Fibroblast of skin of abdomen (primary cell): Measurements from ENCODE around the gene GSTM2.

ENCODE experiments used
- DNase-seq: peaks from one replicate; pipeline ENCODE4 v3.0.0-alpha.2; 2013

Gene GSTM2

DNA sequence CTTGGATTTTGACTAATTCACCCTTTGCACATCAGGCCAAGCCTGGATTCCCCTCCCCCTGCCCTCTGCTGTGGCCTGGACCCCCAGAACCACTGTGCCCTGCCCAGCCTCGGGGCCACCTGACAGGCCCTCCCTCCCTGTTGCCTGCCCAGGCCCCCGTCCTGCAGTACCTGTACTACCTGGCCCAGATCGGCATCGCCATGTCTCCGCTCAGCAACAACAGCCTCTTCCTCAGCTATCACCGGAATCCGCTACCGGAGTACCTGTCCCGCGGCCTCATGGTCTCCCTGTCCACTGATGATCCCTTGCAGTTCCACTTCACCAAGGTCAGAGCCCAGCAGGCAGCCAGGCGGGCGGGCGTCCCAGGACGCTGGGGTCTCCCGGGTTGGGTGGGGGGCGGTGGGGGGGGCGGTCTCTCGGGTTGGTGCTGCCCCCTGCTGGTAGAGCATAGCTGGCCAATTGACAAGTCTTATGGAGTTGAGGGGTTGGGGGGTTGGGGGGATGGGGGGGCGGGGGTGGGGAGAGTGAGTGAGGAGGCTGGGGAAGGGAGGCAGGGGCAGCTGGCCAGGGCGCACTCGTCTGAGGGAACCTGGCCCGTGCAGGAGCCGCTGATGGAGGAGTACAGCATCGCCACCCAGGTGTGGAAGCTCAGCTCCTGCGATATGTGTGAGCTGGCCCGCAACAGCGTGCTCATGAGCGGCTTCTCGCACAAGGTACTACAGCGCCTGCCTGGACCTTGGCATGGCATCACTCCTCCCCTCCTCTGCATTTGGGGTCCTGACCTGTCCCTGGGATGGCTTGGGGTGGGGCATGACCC lies 37.6 kb upstream of the GSTM2 start:
- no peak for DNase-seq

DNA sequence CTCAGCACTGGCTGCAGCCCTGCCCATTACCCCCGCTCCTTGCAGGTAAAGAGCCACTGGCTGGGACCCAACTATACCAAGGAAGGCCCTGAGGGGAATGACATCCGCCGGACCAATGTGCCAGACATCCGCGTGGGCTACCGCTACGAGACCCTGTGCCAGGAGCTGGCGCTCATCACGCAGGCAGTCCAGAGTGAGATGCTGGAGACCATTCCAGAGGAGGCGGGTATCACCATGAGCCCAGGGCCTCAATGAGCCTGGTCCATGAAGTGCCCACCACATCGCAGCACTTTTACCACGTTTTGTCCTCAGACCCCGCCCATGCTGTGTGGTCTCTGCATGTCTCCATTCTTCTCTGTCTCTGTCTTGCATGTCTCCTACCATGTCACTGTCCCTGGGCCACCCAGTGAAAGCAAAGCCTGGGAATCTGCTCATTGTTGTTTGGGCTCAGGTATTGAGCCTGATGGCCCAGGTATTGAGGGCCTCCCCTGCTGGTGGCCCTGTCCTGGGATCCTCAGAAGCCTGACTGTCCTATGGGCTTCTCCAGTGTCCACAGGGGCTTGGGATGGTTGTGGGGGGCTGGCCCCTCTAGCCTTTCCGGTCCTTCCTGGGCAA lies 36.9 kb upstream of the GSTM2 start:
- no peak for DNase-seq

- no peak for DNase-seq
These were observed 36.0 kb upstream of the GSTM2 start for GRCh38 chr1:109631513-109632505.

GRCh38 chr1:109632671-109633346 lies 35.0 kb upstream of the GSTM2 start:
- DNase-seq = no peak

- DNase-seq = no peak
These were observed 33.6 kb upstream of the GSTM2 start for GRCh38 chr1:109634292-109634691.

DNA sequence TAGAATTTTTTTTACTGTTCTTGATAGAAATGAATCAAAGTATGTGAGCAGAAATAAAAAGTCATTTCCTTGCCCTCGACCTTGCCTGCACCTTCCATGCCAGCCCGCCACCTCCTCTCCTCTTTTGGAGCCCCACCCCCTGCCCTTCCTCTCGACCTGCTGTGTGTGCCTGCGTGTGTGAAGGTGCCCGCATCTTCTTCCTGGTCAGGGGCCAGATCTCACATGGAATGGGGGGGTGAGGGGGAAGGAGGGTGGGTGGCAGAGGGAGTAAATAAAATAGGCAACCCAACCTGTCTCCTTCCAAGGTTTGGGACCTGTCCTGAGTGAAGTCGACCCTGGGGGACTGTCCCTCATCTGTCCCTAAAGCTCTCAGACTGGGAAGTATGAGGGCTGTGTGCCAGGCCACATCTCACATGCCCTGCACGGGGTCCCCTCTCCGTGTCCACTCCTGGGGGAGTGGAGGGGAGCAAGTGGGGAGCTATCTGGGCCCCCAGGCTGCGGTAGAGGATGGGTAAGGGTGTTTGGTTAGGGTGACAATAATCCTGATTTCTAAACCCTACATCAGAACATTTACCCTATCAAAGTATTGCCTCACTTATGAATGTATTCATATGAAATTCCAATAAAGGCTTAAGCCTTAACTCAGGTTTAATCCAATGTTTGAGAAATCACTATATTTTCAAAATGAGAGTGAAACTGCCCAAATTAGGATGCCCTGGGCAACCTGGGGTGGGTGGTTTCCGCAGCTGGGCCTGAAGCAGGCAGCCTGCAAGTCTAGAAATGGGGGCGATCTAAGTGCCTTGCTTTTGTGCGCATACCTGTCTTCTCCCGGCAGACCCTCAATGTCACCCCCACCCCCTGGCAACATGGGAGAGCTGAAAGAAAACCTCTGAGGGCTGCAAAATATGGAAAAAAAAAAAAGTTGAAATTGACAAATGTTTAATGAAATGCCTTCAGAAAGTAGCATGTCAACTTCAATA lies 32.8 kb upstream of the GSTM2 start:
- no peak for DNase-seq

DNA sequence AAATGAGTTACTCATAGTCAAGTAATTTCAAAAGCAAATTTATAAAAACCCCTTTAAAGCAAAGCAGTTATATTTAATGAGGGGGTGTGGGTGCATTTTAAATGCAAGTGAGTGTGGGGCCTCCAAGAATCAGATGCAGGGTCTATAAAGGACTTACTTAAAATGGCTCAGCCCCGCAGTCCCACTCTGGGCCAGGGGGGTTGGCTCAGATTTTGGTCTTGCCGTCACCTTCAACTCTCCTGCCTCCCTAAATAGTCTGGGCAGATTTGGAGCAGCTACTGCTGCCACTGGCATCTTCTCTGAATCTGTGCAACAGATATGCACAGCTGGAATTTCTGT lies 32.0 kb upstream of the GSTM2 start:
- DNase-seq = no peak

GRCh38 chr1:109636201-109636952 lies 31.5 kb upstream of the GSTM2 start:
- DNase-seq = peak; percentile 67

DNA sequence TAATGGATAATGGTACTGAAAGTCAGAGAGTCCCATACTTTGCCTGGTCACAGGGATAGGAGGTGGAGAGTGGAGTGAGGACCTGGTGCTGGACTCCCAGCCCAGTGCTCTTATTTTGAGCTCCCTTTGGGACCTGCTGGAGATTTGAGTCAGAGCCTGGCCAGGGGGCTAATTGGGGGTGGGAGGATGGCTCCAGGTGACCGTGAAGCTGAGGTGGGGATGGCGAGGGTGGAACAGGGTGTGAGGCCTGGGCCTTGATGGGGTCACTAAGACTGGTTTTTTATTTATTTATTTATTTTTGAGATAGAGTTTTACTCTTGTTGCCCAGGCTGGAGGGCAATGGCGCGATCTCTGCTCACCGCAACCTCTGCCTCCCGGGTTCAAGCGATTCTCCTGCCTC lies 30.4 kb upstream of the GSTM2 start:
- no peak for DNase-seq

DNA sequence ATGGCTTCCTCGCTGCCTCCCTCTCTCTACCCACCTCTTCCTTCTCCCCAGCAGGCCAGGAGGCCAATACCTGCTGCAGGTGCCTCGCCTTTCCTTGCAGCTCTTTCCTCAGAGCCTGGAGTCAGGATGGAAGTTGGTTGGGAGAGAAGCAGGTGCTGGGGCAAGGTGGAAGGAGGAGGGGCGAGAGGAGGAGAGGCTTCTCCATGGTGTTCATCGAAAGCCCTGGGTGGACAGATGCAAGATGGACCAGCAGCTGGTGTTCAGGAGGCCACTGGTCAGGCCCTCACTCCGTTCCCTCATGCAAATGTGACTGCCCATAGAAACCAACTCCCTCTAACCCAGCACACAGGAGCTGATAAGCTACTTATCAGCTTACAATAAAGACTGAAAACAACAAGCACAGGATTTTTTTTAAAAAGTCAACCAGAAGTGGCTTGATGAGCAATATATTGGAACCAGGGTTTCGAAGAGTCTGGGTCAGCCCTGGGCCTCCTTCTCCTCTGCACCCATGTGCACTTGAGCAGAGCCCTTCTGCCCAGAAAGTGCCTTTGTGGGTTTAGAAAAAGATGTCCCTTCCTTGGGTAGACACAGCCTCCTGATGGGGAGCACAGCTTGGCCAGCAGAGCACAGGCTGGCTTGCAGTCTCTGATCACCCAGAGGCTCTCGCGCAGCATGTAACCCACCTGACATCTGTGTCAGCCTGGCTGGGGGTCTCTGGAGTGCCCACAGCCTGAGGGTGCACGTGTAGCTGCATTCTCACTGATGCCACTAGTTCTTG lies 28.6 kb upstream of the GSTM2 start:
- no peak for DNase-seq

- no peak for DNase-seq
These were observed 28.0 kb upstream of the GSTM2 start for GRCh38 chr1:109639841-109640184.

DNA sequence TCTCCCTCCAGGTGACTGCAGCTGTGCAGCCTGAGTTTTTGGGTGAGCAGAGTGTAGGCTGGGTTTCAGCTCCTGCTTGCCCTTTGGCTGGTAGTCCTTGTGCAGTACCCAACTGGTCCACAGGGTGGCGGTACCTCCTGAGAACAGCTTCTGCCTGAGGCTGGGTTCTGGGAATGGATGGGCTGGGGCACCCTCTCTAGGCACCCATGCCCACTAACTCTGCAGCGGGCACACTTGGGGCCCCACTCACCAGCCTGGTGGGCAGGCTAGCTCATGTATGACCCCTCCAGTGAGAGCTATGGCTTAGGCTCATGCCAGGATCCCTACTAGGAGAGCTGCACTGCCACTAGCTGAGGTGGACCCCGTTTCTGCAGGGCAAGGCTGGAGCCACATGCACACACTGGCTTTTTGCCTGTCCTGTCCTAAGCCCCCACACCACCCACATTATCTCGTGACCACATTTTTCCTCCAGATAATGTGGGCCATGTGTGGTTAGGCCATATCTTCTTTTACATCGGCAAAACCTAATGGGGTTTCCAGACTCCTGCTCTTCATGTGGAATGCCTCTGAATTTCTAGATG lies 27.5 kb upstream of the GSTM2 start:
- DNase-seq = peak; percentile 51

DNA sequence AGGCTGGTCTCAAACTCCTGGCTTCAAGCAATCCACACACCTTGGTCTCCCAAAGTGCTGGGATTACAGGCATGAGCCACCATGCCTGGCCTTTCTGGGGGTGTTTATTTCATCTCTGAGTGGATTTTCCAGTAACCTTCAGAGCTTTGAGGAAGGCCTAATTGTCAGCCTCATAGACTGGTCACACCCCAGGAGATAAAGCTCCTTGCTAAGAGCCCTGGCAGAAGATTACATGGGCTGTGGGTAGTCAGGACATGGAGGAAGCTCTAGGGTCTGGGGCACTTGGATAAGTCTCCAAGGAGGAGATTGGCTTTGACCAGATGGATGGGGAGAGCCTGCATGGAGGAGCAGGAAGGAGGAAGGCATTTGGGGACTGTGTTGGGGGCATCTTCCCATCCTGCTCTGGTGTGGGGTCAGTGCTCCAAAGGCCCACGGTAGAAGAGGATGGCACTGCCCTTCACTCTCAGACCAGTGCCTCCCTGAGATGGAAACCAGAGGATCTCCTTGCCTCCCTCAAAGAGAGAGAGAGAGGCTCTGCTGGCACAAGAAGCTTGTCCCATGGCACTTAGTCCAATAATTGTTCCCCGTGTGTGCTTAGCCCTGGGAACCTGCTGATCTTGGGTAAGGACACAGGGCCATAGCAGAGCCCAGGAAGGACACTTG lies 26.6 kb upstream of the GSTM2 start:
- no peak for DNase-seq

DNA sequence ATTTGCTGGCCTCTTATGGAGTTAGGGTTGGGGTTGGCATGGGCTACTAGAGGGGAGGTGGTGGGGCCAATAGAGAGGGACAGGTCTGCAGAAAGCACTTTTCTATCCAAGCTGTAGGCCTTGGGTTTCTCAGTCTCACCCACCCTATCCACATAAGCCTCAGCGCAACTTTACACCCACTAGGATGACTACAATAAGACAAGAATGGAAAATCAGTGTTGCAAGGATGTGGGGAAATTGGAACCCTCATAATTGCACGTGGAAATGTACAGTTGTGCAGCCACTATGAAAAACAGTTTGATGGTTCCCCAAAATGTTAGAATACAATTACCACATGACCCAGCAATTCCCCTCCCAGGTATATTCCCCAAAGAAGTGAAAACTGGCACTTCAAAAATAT lies 26.0 kb upstream of the GSTM2 start:
- DNase-seq = no peak

DNA sequence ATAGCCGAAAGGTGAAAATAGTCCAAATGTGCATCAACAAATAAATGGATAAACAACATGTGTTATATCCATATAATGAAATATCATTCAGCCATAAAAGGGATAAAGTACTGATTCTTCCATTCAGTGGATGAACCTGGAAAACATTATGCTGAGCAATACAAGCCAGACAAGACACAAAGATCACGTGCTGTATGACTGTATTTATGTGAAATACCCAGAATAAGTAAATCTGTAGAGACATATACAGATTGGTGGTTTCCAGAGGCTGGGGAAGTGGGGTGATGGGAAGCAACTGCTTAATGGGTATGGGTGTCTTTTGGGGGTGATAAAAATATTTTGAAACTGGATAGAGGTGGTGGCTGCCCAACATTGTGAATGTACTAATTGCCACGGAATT lies 25.2 kb upstream of the GSTM2 start:
- DNase-seq = peak; percentile 40

DNA sequence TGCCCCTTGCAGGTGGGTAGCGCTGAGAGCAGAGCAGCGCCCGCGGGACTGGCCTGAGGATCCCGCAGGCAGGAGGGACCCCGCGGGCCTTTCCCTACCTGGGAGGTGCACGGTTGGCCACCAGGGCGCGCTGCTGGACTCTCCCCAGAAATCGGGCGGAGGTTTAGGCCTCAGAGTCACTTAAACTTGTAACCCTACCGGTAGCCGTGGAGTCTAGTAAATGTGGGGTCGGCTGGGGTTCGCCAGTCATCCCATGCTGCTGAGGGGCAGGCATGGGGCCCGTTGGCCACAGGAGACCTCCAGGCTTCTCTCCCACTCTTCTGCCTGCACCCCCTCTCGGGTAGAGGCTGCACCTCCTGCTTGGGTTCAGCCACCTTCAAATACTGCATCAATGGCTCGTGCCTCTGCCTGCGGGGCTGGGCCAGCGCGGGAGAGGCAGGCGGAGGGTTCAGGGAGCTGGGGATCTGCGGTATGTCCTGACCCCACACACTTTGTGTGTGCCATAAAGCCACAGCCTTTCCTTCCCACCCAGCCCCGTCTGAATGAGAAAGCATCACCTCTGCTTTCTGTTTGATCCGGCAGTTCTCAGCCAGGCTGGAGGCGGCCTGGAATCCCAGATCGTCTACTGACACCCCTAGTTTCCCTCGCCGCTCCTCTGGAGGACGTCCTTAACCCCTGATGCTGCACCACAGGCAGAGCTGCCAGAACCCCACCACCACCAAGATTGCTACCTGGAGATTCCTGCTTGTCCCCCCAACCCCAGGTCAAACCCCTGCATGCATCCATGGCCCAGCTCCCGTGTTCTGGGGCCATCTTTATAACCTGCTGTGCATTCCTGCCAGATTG lies 24.2 kb upstream of the GSTM2 start:
- DNase-seq = peak; percentile 68

DNA sequence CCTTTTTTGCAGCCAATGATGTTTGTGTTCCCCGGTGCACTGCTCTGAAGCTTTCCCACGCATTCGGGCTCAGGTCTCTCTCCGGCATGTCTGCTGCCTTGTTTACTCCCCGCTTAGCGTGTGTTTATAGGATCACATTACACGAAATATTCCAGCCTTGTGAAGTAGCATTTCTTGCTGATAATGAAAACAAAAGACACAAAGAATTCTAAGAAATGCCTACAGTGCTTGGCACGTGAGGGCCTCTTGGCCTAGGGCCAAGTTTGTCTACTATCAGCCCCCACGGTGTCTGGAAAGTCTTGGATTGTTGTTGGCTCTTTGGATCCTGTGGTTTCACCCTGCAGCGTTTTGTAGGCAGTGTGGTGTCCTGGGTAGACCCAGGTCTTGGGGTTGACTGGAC lies 23.2 kb upstream of the GSTM2 start:
- no peak for DNase-seq

GRCh38 chr1:109649491-109649914 lies 18.4 kb upstream of the GSTM2 start:
- DNase-seq = peak; percentile 25
